MCF 10A (cell line): ENCODE data around the gene RIC8B. TPM values are rescaled to one million over a fixed set of nuclear protein-coding genes. Genes with fewer than 3 reads are reported as not detected.

ENCODE experiments used
- BruUV-seq: library from RNA; stranded (reverse); fragments of 400-500 nt; replicated peaks from 2 replicates; lab custom pipeline; 2021; lab: Mats Ljungman, UMichigan
- CTCF ChIA-PET: fragments of 300-600 bp; sonication (Branson Sonifier 250); formaldehyde crosslinking; extraction: SDS; loops from one replicate; lab custom pipeline; 2021; ENCODE audit warnings: antibody characterized with exemption, inconsistent platforms; lab: Yijun Ruan, JAX
- POLR2A ChIA-PET: fragments of 300-600, 350-650 bp; sonication (Branson Sonifier 250); formaldehyde crosslinking; extraction: SDS; loops from one replicate; lab custom pipeline; 2020; ENCODE audit warnings: antibody characterized with exemption, inconsistent platforms; lab: Yijun Ruan, JAX
- DNase-seq: peaks from one replicate; pipeline ENCODE4 v3.0.0-alpha.2; 2018; ENCODE audit not compliant: unreplicated experiment
- H3K27ac Mint-ChIP-seq: one replicate; pipeline ENCODE4 v1.8.0; 2022; ENCODE audit warnings: mild to moderate bottlenecking, low read depth, mixed read lengths; ENCODE audit not compliant: unreplicated experiment
- H3K27me3 Mint-ChIP-seq: one replicate; pipeline ENCODE4 v1.8.0; 2022; ENCODE audit warnings: mixed read lengths; ENCODE audit not compliant: insufficient read depth, unreplicated experiment
- H3K36me3 Mint-ChIP-seq: one replicate; pipeline ENCODE4 v1.8.0; 2022; ENCODE audit warnings: mild to moderate bottlenecking, moderate library complexity, mixed read lengths; ENCODE audit not compliant: insufficient read depth, unreplicated experiment
- H3K4me1 Mint-ChIP-seq: one replicate; pipeline ENCODE4 v1.8.0; 2022; ENCODE audit warnings: mixed read lengths; ENCODE audit not compliant: insufficient read depth, unreplicated experiment
- H3K4me3 Mint-ChIP-seq: one replicate; pipeline ENCODE4 v1.8.0; 2022; ENCODE audit warnings: mild to moderate bottlenecking, moderate library complexity, mixed read lengths; ENCODE audit not compliant: unreplicated experiment
- H3K9me3 Mint-ChIP-seq: one replicate; pipeline ENCODE4 v1.8.0; 2022; ENCODE audit warnings: mixed read lengths; ENCODE audit not compliant: unreplicated experiment
- CTCF ChIP-seq: fragments of 200-600 bp; IDR thresholded peaks from one replicate; pipeline ENCODE4 v1.8.0; 2022; ENCODE audit warnings: antibody characterized with exemption, mild to moderate bottlenecking; ENCODE audit not compliant: unreplicated experiment
- intact Hi-C: fragments of 100-400 bp; cut with micrococcal nuclease; formaldehyde crosslinking; loops from 2 replicates; pipeline ENCODE4 v1.14.1; 2022
- total RNA-seq: library from RNA; stranded (reverse); gene quantifications from 2 replicates; pipeline ENCODE4 v1.2.3, GENCODE V29; 2022

RIC8B gene
- total RNA-seq, 1 experiment from 2014 or later, result 10.0 TPM

- Mint-ChIP-seq H3K27me3 (no peaks in the 10 kb centered on the region), H3K9me3 (peaks cover 13% of the 10 kb centered on the region), H3K4me3 (no peak overlapping the region), H3K27ac (no peak overlapping the region), H3K4me1 (peaks cover 12% of the 10 kb centered on the region), H3K36me3 (peaks cover 27% of the 10 kb centered on the region)
- TF ChIP-seq CTCF, result no peak
- ChIA-PET CTCF (interaction anchor here (0.9 to 1.2 kb wide), 2 partner anchors 10 to 15 kb away, joined by 5 read pairs; partner anchors contain the start of gene RIC8B), POLR2A (interaction anchor here (0.6 to 1.9 kb wide), 3 partner anchors 11 to 429 kb away, joined by 3 to 6 read pairs (median 4); no protein-coding TSS in a partner anchor)
- intact Hi-C loops, result no loop called here
- peak; percentile 1 for DNase-seq
- no TSS peak for BruUV-seq
Observed at GRCh38 chr12:106790020-106790419, 15.5 kb downstream of the RIC8B start.

GRCh38 chr12:106791531-106791930, 17.0 kb downstream of the RIC8B start:
- POLR2A ChIA-PET, result interaction anchor here (1.1 to 1.9 kb wide), 2 partner anchors 10 to 17 kb away, joined by 4 read pairs; partner anchors contain the start of gene RIC8B
- Mint-ChIP-seq H3K4me1 (peaks cover 12% of the 10 kb centered on the region), H3K36me3 (peaks cover 13% of the 10 kb centered on the region), H3K4me3 (no peak overlapping the region), H3K27me3 (no peaks in the 10 kb centered on the region), H3K27ac (no peak overlapping the region), H3K9me3 (peaks cover 13% of the 10 kb centered on the region)
- intact Hi-C loops, result no loop called here
- TF ChIP-seq CTCF, result no peak
- BruUV-seq, result no TSS peak
- DNase-seq, result peak; percentile 48
- CTCF ChIA-PET, result interaction anchor here (1.3 kb wide), 1 partner anchor 9 kb away, joined by 3 read pairs; no protein-coding TSS in a partner anchor

- DNase-seq, result no peak
- H3K36me3 Mint-ChIP-seq, result peaks cover 12% of the 10 kb centered on the region
- no peak overlapping the region for H3K27ac Mint-ChIP-seq
- no peak for TF ChIP-seq CTCF
- no peak overlapping the region for H3K4me3 Mint-ChIP-seq
- peaks cover 12% of the 10 kb centered on the region for H3K4me1 Mint-ChIP-seq
- POLR2A ChIA-PET, result no interaction called here
- no TSS peak for BruUV-seq
- H3K9me3 Mint-ChIP-seq, result peaks cover 13% of the 10 kb centered on the region
- no peaks in the 10 kb centered on the region for H3K27me3 Mint-ChIP-seq
- CTCF ChIA-PET, result interaction anchor here (0.6 to 1.1 kb wide), 2 partner anchors 19 to 407 kb away, joined by 3 to 4 read pairs; no protein-coding TSS in a partner anchor
- intact Hi-C loops, result no loop called here
Observed at GRCh38 chr12:106794369-106794768, 19.9 kb downstream of the RIC8B start.

- intact Hi-C loops, result no loop called here
- no peak for TF ChIP-seq CTCF
- no peaks in the 10 kb centered on the region for H3K9me3 Mint-ChIP-seq
- H3K4me3 Mint-ChIP-seq, result no peak overlapping the region
- no peaks in the 10 kb centered on the region for H3K4me1 Mint-ChIP-seq
- no peaks in the 10 kb centered on the region for H3K27me3 Mint-ChIP-seq
- ChIA-PET POLR2A (interaction anchor here (1.3 kb wide), 2 partner anchors 10 to 15 kb away, joined by 3 to 4 read pairs; no protein-coding TSS in a partner anchor), CTCF (interaction anchor here (1.0 to 1.3 kb wide), 2 partner anchors 9 to 40 kb away, joined by 3 to 4 read pairs; no protein-coding TSS in a partner anchor)
- BruUV-seq, result no TSS peak
- H3K27ac Mint-ChIP-seq, result no peak overlapping the region
- peaks cover 5% of the 10 kb centered on the region for H3K36me3 Mint-ChIP-seq
- no peak for DNase-seq
Observed at GRCh38 chr12:106801167-106801708, 26.8 kb downstream of the RIC8B start.
